ENCODE data around the gene DIS3L.
"Not testable (repeated sequence)": the region's sequence is repeated elsewhere in the genome, so short reads cannot be mapped to it uniquely, and the experiment has no call there.

The DIS3L gene

DNA sequence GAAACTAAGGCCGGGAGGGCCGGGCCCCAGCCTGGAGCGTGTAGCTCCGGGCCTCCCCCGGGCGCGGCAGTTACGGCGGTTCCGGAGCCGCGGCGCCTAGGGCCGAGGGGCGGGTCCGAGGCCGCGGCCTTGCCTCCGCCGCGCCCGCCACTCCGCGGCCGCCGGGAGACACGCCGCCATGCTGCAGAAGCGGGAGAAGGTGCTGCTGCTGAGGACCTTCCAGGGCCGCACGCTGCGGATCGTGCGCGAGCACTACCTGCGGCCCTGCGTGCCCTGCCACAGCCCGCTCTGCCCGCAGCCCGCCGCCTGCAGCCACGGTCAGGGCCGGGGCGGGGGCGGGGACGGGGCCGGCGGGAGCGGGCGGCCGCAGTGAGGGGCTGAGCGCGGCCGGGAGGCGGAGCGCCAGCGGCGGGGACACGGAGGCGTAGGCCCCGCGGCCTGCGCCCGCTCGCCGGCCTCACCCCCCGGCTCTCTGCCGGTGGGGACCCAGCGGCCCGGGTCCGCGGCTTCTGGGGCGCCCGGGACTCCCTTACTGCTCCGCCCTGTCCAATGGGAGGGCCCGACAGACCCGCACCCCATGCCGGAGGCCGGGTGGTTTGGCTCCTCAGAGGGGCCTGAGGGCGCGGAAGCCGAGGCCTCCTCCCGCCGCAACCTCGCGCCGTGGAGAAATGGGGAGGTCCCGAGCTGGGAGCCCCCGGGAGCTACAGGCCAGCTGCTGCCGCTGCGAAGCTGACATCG is at the start of gene DIS3L:
Gene DIS3L (plus strand): TSS at position 150 of the 738 bp plus-strand sequence. CDS start 29 bp downstream, at position 179.
- Histone ChIP-seq H3K27ac (peak within 1 kb of the TSS; percentile 85), H2AFZ (peak within 1 kb of the TSS; percentile 88), H3K36me3 (ENCODE audit: control insufficient read depth, insufficient read depth, low read length) (no peaks in the 10 kb centered on the region), H3K9ac (peak within 1 kb of the TSS; percentile 67), H3K79me2 (peaks cover 3% of the 10 kb centered on the region), H3K9me3 (ENCODE audit: control insufficient read depth, low read length) (no peaks in the 10 kb centered on the region), H3K27me3 (ENCODE audit: control insufficient read depth, insufficient read depth, low read length) (no peaks in the 10 kb centered on the region), H3K4me1 (peaks cover 5% of the 10 kb centered on the region), H3K4me2 (ENCODE audit: low read length) (peak within 1 kb of the TSS; percentile 92), H3K4me3 (ENCODE audit: low read depth, low read length) (peak within 1 kb of the TSS; percentile 75)
- TF ChIP-seq, protein P1, sequence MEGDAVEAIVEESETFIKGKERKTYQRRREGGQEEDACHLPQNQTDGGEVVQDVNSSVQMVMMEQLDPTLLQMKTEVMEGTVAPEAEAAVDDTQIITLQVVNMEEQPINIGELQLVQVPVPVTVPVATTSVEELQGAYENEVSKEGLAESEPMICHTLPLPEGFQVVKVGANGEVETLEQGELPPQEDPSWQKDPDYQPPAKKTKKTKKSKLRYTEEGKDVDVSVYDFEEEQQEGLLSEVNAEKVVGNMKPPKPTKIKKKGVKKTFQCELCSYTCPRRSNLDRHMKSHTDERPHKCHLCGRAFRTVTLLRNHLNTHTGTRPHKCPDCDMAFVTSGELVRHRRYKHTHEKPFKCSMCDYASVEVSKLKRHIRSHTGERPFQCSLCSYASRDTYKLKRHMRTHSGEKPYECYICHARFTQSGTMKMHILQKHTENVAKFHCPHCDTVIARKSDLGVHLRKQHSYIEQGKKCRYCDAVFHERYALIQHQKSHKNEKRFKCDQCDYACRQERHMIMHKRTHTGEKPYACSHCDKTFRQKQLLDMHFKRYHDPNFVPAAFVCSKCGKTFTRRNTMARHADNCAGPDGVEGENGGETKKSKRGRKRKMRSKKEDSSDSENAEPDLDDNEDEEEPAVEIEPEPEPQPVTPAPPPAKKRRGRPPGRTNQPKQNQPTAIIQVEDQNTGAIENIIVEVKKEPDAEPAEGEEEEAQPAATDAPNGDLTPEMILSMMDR (IDR thresholded peaks at IDR 0.05), result no peak

GRCh38 chr15:66245832-66246231 is 47.5 kb upstream of the DIS3L start:
- not testable (repeated sequence) for H3K79me2 ChIP-seq; H3K9ac ChIP-seq; H2AFZ ChIP-seq; H3K36me3 ChIP-seq (ENCODE audit: control insufficient read depth, insufficient read depth, low read length); H3K4me1 ChIP-seq; H3K27me3 ChIP-seq (ENCODE audit: control insufficient read depth, insufficient read depth, low read length); H3K9me3 ChIP-seq (ENCODE audit: control insufficient read depth, low read length); H3K4me3 ChIP-seq (ENCODE audit: low read depth, low read length); H3K27ac ChIP-seq; H3K4me2 ChIP-seq (ENCODE audit: low read length)

DNA sequence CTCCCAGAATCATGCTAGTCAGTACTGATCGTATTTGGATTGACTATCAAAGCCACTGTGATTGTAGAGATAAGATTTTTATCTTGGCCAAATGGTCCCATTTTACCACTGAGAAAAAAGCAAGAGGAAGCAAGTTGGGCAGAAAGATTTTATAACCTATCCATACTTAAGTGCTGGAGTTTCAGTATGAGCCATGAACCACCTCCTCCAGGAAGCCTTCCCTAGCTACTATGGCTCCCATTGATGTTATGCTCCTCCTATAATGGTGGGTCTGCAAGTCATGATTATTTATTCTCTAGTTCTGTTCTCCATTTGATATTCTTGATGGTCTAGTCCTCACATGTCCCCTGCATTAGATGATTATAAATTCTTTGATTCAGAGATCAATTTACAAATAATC is 46.4 kb upstream of the DIS3L start:
- Histone ChIP-seq H3K36me3 (ENCODE audit: control insufficient read depth, insufficient read depth, low read length) (no peaks in the 10 kb centered on the region), H3K4me1 (no peaks in the 10 kb centered on the region), H3K9me3 (ENCODE audit: control insufficient read depth, low read length) (no peaks in the 10 kb centered on the region), H3K4me3 (ENCODE audit: low read depth, low read length) (no peak overlapping the region), H3K4me2 (ENCODE audit: low read length) (no peak overlapping the region), H3K27me3 (ENCODE audit: control insufficient read depth, insufficient read depth, low read length) (no peaks in the 10 kb centered on the region), H3K79me2 (no peaks in the 10 kb centered on the region), H2AFZ (no peak overlapping the region), H3K27ac (no peak overlapping the region), H3K9ac (no peak overlapping the region)
- TF ChIP-seq, protein P1 (IDR thresholded peaks at IDR 0.05), result no peak

- Histone ChIP-seq H3K9me3 (ENCODE audit: control insufficient read depth, low read length) (no peaks in the 10 kb centered on the region), H3K4me1 (no peaks in the 10 kb centered on the region), H3K79me2 (no peaks in the 10 kb centered on the region), H3K4me2 (ENCODE audit: low read length) (no peak overlapping the region), H3K4me3 (ENCODE audit: low read depth, low read length) (no peak overlapping the region), H3K27ac (no peak overlapping the region), H3K27me3 (ENCODE audit: control insufficient read depth, insufficient read depth, low read length) (no peaks in the 10 kb centered on the region), H2AFZ (no peak overlapping the region), H3K36me3 (ENCODE audit: control insufficient read depth, insufficient read depth, low read length) (no peaks in the 10 kb centered on the region), H3K9ac (no peak overlapping the region)
- TF ChIP-seq, protein P1 (IDR thresholded peaks at IDR 0.05), result no peak
These were observed 43.7 kb upstream of the DIS3L start for GRCh38 chr15:66249605-66250174.

- no peaks in the 10 kb centered on the region for H3K9me3 ChIP-seq (ENCODE audit: control insufficient read depth, low read length)
- TF ChIP-seq, protein P1 (IDR thresholded peaks at IDR 0.05), result no peak
- no peak overlapping the region for H3K27ac ChIP-seq
- no peaks in the 10 kb centered on the region for H3K27me3 ChIP-seq (ENCODE audit: control insufficient read depth, insufficient read depth, low read length)
- no peaks in the 10 kb centered on the region for H3K36me3 ChIP-seq (ENCODE audit: control insufficient read depth, insufficient read depth, low read length)
- no peaks in the 10 kb centered on the region for H3K4me1 ChIP-seq
- no peak overlapping the region for H3K4me3 ChIP-seq (ENCODE audit: low read depth, low read length)
- no peaks in the 10 kb centered on the region for H3K79me2 ChIP-seq
- H2AFZ ChIP-seq, result no peak overlapping the region
- H3K4me2 ChIP-seq (ENCODE audit: low read length), result no peak overlapping the region
- H3K9ac ChIP-seq, result no peak overlapping the region
These were observed 42.1 kb upstream of the DIS3L start for GRCh38 chr15:66251065-66251789.

All from parathyroid adenoma (tissue), 2 donors.